Tibial nerve (tissue), 4 donors: ENCODE results near the gene PRKCB. TPM values are rescaled to one million over a fixed set of nuclear protein-coding genes. Genes with fewer than 3 reads are reported as not detected.
"Not testable (repeated sequence)": the region's sequence is repeated elsewhere in the genome, so short reads cannot be mapped to it uniquely, and the experiment has no call there.

ENCODE experiments used
- DNase-seq, 2 donors: peaks; one replicate each; pipeline ENCODE4 v3.0.0-alpha.2; 2019; ENCODE audit warnings: low spot score in 2 of 2
- H3K27ac ChIP-seq, 4 donors: fragments of 200-600 bp; sonication (generic) in 3 of 4; one replicate each; pipeline ENCODE4 v1.5.1; 2017 to 2019; ENCODE audit warnings: mild to moderate bottlenecking in 1 of 4
- H3K27me3 ChIP-seq, 2 donors: fragments of 200-600 bp; sonication (generic) in 1 of 2; one replicate each; pipeline versions ENCODE4 v1.5.1 to v1.6.0; 2017 to 2019
- H3K36me3 ChIP-seq, 3 donors: fragments of 200-600 bp; sonication (generic); one replicate each; pipeline ENCODE4 v1.5.1; 2018 to 2019
- H3K4me1 ChIP-seq, 4 donors: fragments of 200-600 bp; sonication (generic) in 3 of 4; one replicate each; pipeline ENCODE4 v1.5.1; 2017 to 2019
- H3K4me3 ChIP-seq, 4 donors: fragments of 200-600 bp; sonication (generic) in 3 of 4; one replicate each; pipeline ENCODE4 v1.5.1; 2017 to 2019; ENCODE audit warnings: mild to moderate bottlenecking in 1 of 4, moderate library complexity in 1 of 4
- H3K9me3 ChIP-seq, 4 donors: fragments of 200-600 bp; sonication (generic) in 3 of 4; one replicate each; pipeline ENCODE4 v1.5.1; 2017 to 2019
- CTCF ChIP-seq, 5 experiments: fragments of 200-600 bp in 3 of 5; fragments of 450-650 bp in 2 of 5; sonication (generic) in 3 of 5; IDR thresholded peaks; one replicate each; pipeline ENCODE4 v1.5.1; 2016 to 2019; ENCODE audit warnings: antibody characterized with exemption in 5 of 5, mild to moderate bottlenecking in 3 of 5, moderate library complexity in 2 of 5
- EP300 ChIP-seq, 2 donors: sonication (generic); formaldehyde crosslinking; IDR thresholded peaks; one replicate each; pipeline ENCODE4 v1.6.1; 2017; ENCODE audit warnings: antibody characterized with exemption in 2 of 2, mild to moderate bottlenecking in 1 of 2
- POLR2A ChIP-seq, 2 donors: fragments of 450-650 bp; IDR thresholded peaks; one replicate each; pipeline ENCODE4 v1.6.1; 2017; ENCODE audit warnings: antibody characterized with exemption in 2 of 2, mild to moderate bottlenecking in 2 of 2, moderate library complexity in 2 of 2
- WGBS, 2 donors: methylation state at CpG; one replicate each; pipeline ENCODE4 v1.1.5; 2018; 5-methylcytosine and 5-hydroxymethylcytosine counted together
- total RNA-seq, 4 donors: library from RNA; depleted of rRNA; stranded (reverse); fragments of >200 nt; gene quantifications; one replicate each; pipeline ENCODE4 v1.1.0, GENCODE V29; 2016

PRKCB gene
- total RNA-seq, 4 donors from 2014 or later: 2.7 to 6.9 (median 4.3) TPM

DNA sequence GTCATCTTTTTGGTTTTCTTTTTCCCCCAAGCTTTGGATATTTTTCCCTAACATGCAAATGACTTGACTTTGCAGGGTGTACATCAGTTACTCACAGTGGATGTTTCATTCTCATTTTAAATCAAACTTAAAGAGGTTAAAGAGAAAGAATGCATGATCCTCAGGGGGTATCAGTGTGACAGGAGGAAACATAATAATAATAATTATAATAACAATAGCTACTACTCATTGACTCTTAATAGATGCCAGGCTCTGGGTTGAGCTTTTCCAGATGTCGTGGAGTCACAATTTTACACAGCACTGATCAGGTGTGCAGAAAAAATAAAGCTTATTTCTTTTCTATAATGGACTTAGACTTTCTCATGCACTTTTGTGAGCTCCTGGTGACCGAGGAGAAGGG is 263.1 kb downstream of the PRKCB start:
- H3K36me3 ChIP-seq: no peaks in the 10 kb centered on the region
- no peak for DNase-seq
- no peak overlapping the region for H3K4me3 ChIP-seq
- no peaks in the 10 kb centered on the region for H3K4me1 ChIP-seq
- H3K27me3 ChIP-seq: no peaks in the 10 kb centered on the region
- no peaks in the 10 kb centered on the region for H3K9me3 ChIP-seq
- no peak overlapping the region for H3K27ac ChIP-seq
- 29 to 30% methylated on average over 2 of the region's 2 CpGs for WGBS, 2 donors
- no peak for TF ChIP-seq CTCF (IDR thresholded peaks at IDR 0.05)
- TF ChIP-seq EP300 (IDR thresholded peaks at IDR 0.05): no peak
- no peak for TF ChIP-seq POLR2A (IDR thresholded peaks at IDR 0.05)

- no peaks in the 10 kb centered on the region for H3K36me3 ChIP-seq
- H3K4me3 ChIP-seq: no peak overlapping the region
- H3K4me1 ChIP-seq: no peaks in the 10 kb centered on the region
- no peaks in the 10 kb centered on the region for H3K9me3 ChIP-seq
- WGBS, 2 donors: 75 to 80% methylated on average over 2 of the region's 2 CpGs
- H3K27me3 ChIP-seq: no peaks in the 10 kb centered on the region
- TF ChIP-seq CTCF (IDR thresholded peaks at IDR 0.05) (no peak), EP300 (IDR thresholded peaks at IDR 0.05) (no peak), POLR2A (IDR thresholded peaks at IDR 0.05) (no peak)
- no peak overlapping the region for H3K27ac ChIP-seq
- DNase-seq: no peak
These were observed 265.6 kb downstream of the PRKCB start for GRCh38 chr16:24101431-24101830.

DNA sequence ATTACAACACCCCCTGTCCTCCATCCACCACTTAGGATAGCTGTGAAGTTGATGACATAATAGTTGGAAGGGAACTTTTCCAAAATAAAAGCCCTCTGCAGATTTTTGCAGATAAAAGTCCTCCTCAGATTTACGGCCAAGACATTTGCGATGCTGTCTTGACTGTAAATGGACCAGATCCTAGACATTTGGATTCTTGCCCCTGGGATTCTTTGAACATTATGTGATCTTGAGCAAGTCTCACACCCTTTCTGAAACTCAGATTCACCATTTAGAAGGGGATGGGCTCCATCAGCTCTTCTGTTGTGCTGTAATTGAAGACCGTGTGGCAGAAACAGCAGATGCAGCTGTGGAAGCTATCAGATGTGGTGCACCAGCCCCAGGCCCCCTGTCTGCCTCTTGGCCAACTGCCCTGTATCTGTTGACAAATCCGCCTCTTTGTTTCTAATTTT is 266.5 kb downstream of the PRKCB start:
- DNase-seq: no peak
- WGBS, 2 donors: 30 to 34% methylated on average over 4 of the region's 4 CpGs

DNA sequence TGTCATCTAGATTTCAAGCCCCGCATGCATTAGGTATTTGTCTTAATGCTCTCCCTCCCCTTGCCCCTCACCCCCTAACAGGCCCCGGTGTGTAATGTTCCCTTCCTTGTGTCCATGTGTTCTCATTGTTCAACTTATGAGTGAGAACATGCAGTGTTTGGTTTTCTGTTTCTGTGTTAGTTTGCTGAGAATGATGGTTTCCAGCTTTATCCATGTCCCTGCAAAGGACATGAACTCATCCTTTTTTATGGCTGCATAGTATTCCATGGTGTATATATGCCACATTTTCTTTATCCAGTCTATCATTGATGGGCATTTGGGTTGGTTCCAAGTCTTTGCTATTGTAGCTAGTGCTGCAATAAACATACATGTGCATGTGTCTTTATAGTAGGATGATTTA is 269.7 kb downstream of the PRKCB start:
- not testable (repeated sequence) for H3K27ac ChIP-seq, H3K4me1 ChIP-seq, H3K4me3 ChIP-seq, H3K27me3 ChIP-seq, H3K9me3 ChIP-seq, DNase-seq, H3K36me3 ChIP-seq
- WGBS, 2 donors: 96% methylated on average over 2 of the region's 2 CpGs

More for the DNA sequence above, 266.5 kb downstream of the PRKCB start:
- H3K27ac ChIP-seq: no peak overlapping the region
- H3K27me3 ChIP-seq: no peaks in the 10 kb centered on the region
- no peaks in the 10 kb centered on the region for H3K36me3 ChIP-seq
- no peak overlapping the region for H3K4me3 ChIP-seq
- H3K9me3 ChIP-seq: no peaks in the 10 kb centered on the region
- TF ChIP-seq CTCF (IDR thresholded peaks at IDR 0.05): no peak
- TF ChIP-seq POLR2A (IDR thresholded peaks at IDR 0.05): no peak
- TF ChIP-seq EP300 (IDR thresholded peaks at IDR 0.05): no peak
- no peaks in the 10 kb centered on the region for H3K4me1 ChIP-seq

GRCh38 chr16:24108090-24108489 is 272.3 kb downstream of the PRKCB start:
- H3K4me1 ChIP-seq, DNase-seq, H3K27ac ChIP-seq, H3K9me3 ChIP-seq, H3K4me3 ChIP-seq, H3K27me3 ChIP-seq, H3K36me3 ChIP-seq: not testable (repeated sequence)
- WGBS, 2 donors: 91 to 97% methylated on average over 1 of the region's 1 CpG

- Histone ChIP-seq H3K36me3 (no peaks in the 10 kb centered on the region), H3K27me3 (no peaks in the 10 kb centered on the region), H3K9me3 (no peaks in the 10 kb centered on the region), H3K4me1 (no peaks in the 10 kb centered on the region), H3K4me3 (no peak overlapping the region), H3K27ac (no peak overlapping the region)
- TF ChIP-seq POLR2A (IDR thresholded peaks at IDR 0.05) (no peak), EP300 (IDR thresholded peaks at IDR 0.05) (no peak), CTCF (IDR thresholded peaks at IDR 0.05) (no peak)
- no peak for DNase-seq
- WGBS, 2 donors: 64 to 72% methylated on average over 3 of the region's 3 CpGs
These were observed 276.0 kb downstream of the PRKCB start for GRCh38 chr16:24111724-24112302.
